ENCODE data around the gene MIR17HG.

The MIR17HG gene

DNA sequence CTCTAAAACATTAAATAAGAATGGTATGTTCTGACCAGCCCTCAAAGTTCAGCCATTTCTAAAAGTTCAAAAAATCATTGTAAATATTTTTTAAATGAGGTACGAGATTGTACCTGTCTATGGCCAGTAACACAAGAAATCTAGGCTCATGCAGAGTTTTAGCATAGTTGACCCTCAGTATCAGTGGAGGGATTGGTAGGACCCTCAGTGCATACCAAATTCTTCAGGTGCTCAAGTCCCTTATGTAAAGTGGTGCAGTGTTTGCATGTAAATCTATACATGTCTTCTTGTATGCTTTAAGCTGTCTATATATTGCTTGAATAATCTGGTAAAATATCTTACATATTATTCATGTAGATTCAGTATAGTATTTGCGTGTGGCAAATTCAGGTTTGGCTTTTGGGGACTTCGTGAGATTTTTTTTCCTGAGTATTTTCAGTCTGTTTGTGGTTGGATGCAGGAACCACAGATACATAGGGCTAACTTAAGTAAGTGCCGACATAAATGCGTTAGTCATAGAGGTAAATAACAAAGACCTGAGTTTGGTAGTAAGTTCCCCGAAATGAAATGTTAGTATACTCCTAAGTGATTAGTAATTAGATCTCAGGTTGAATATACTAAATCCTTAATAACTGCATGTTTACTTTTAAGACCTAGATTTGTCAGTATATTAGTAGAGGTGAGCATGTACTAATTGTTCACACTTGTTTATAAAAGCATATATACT lies 7.8 kb downstream of the MIR17HG start:
- H3K36me3 ChIP-seq (ENCODE audit: low read length), result peaks cover 72% of the 10 kb centered on the region
- peaks cover 34% of the 10 kb centered on the region for H3K79me2 ChIP-seq (ENCODE audit: insufficient read depth, low read length)
- H3K4me2 ChIP-seq (ENCODE audit: low read depth, low read length, poor library complexity, severe bottlenecking), result no peak overlapping the region

DNA sequence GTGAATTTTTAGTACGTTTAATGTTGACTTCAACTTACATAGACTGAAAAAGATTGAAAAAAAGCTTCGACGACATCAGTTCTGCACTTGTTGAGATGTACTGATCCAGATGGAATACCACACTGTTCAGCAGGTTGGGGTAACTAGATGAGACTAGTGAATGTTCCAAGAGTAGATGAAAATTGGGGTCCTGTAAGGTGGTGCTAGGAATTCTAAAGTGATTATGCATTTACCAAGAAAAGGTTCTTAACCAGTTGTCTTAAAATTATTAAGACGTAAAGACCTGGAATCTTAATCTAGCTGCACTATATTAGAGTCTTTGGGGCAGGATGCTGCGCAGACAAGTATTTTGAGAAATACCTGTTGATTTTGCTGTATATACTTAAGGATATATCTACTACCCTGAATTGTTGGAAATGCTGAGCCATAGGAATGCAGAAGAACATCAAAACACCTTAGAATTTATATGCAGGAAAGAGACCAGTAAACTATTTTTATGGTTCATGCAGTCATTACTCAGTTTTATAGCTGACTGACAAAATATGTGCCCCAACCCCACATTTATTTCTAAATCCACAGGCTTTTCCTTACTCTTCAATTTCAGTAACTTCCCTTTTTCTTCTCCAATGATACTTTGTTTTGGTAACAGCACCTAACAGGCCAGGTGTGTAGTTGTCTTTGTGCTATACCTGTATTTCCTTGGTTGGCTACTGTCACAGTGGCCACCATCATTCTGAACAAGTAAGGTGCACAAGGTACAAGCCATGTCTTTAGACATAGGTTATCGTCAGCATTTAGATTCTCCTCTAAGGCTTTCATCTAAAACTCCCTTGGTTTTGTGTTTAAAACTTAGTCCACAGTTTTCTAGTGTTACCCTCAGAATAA lies 8.6 kb downstream of the MIR17HG start:
- H3K27ac ChIP-seq (ENCODE audit: low read depth, low read length), result no peak overlapping the region
- no peaks in the 10 kb centered on the region for H3K27me3 ChIP-seq (ENCODE audit: low read length)
- peaks cover 99% of the 10 kb centered on the region for H3F3A ChIP-seq (ENCODE audit: insufficient read depth)
- H3K79me2 ChIP-seq (ENCODE audit: insufficient read depth, low read length), result peaks cover 26% of the 10 kb centered on the region
- no peak overlapping the region for H3K9ac ChIP-seq (ENCODE audit: low read length)
- H3K4me3 ChIP-seq (ENCODE audit: insufficient read depth, low read length, poor library complexity, severe bottlenecking), result no peak overlapping the region
- H3K4me2 ChIP-seq (ENCODE audit: low read depth, low read length, poor library complexity, severe bottlenecking), result no peak overlapping the region
- no peaks in the 10 kb centered on the region for H3K9me2 ChIP-seq (replicated peaks; ENCODE audit: insufficient read depth, low read length)
- no peak for TF ChIP-seq EZH2phosphoT487 (conservative IDR thresholded peaks at IDR 0.05; ENCODE audit: low read length)
- TF ChIP-seq, protein P1, sequence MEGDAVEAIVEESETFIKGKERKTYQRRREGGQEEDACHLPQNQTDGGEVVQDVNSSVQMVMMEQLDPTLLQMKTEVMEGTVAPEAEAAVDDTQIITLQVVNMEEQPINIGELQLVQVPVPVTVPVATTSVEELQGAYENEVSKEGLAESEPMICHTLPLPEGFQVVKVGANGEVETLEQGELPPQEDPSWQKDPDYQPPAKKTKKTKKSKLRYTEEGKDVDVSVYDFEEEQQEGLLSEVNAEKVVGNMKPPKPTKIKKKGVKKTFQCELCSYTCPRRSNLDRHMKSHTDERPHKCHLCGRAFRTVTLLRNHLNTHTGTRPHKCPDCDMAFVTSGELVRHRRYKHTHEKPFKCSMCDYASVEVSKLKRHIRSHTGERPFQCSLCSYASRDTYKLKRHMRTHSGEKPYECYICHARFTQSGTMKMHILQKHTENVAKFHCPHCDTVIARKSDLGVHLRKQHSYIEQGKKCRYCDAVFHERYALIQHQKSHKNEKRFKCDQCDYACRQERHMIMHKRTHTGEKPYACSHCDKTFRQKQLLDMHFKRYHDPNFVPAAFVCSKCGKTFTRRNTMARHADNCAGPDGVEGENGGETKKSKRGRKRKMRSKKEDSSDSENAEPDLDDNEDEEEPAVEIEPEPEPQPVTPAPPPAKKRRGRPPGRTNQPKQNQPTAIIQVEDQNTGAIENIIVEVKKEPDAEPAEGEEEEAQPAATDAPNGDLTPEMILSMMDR (IDR thresholded peaks at IDR 0.05; ENCODE audit: insufficient read depth, low read length, poor library complexity, severe bottlenecking), result no peak
- H3K9me3 ChIP-seq (ENCODE audit: insufficient read depth, low read length), result no peaks in the 10 kb centered on the region
- H4K20me1 ChIP-seq (ENCODE audit: low read depth, low read length), result peaks cover 57% of the 10 kb centered on the region
- H3K36me3 ChIP-seq (ENCODE audit: low read length), result peaks cover 64% of the 10 kb centered on the region
- H2AFZ ChIP-seq (ENCODE audit: low read depth, low read length, severe bottlenecking), result no peak overlapping the region

More for the DNA sequence above, 7.8 kb downstream of the MIR17HG start:
- H4K20me1 ChIP-seq (ENCODE audit: low read depth, low read length), result peaks cover 64% of the 10 kb centered on the region
- no peak overlapping the region for H3K4me3 ChIP-seq (ENCODE audit: insufficient read depth, low read length, poor library complexity, severe bottlenecking)
- no peaks in the 10 kb centered on the region for H3K9me3 ChIP-seq (ENCODE audit: insufficient read depth, low read length)
- TF ChIP-seq, protein P1 (IDR thresholded peaks at IDR 0.05; ENCODE audit: insufficient read depth, low read length, poor library complexity, severe bottlenecking), result no peak
- no peak for TF ChIP-seq EZH2phosphoT487 (conservative IDR thresholded peaks at IDR 0.05; ENCODE audit: low read length)
- H3F3A ChIP-seq (ENCODE audit: insufficient read depth), result peaks cover 99% of the 10 kb centered on the region
- H3K27ac ChIP-seq (ENCODE audit: low read depth, low read length), result no peak overlapping the region
- no peak overlapping the region for H2AFZ ChIP-seq (ENCODE audit: low read depth, low read length, severe bottlenecking)
- no peaks in the 10 kb centered on the region for H3K27me3 ChIP-seq (ENCODE audit: low read length)
- no peaks in the 10 kb centered on the region for H3K9me2 ChIP-seq (replicated peaks; ENCODE audit: insufficient read depth, low read length)
- H3K9ac ChIP-seq (ENCODE audit: low read length), result no peak overlapping the region

DNA sequence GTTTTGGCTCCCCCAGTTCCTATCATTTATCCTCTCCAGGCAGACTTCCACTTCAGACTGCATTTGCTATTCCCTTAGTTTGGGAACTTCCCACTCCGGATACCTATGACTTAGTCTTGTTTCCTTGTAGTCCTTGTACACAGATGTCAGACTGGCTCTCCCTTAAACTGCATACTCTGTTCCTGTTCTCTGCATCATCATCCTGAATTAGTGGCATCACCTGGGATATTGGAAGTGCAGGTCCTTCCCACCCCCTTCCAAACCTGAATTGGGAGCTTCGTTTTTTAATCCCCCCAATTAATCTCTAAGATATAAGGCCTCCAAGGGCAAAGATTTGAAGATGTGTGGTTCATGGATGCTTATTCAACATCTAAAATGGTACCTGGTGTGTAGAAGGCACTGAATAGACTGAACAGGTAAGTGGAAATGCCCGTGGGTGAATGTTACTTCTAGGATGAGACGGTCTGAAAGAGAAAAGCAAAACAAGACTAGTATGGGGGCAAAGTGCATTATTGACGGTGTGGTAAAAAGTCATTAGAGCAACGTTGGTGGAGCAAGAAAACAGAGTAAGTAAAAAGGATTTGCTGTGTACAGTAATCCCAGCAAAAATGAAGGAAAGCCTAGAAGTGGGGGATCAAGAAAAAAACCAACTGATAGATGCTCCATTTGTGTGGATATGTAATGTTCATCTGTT lies 9.6 kb downstream of the MIR17HG start:
- Histone ChIP-seq H3K9me3 (ENCODE audit: insufficient read depth, low read length) (no peaks in the 10 kb centered on the region), H3K4me3 (ENCODE audit: insufficient read depth, low read length, poor library complexity, severe bottlenecking) (no peak overlapping the region), H3K36me3 (ENCODE audit: low read length) (peaks cover 57% of the 10 kb centered on the region), H3K27me3 (ENCODE audit: low read length) (no peaks in the 10 kb centered on the region), H3K79me2 (ENCODE audit: insufficient read depth, low read length) (peaks cover 16% of the 10 kb centered on the region), H3F3A (ENCODE audit: insufficient read depth) (peaks cover 99% of the 10 kb centered on the region), H3K4me2 (ENCODE audit: low read depth, low read length, poor library complexity, severe bottlenecking) (no peak overlapping the region), H4K20me1 (ENCODE audit: low read depth, low read length) (peaks cover 47% of the 10 kb centered on the region), H3K27ac (ENCODE audit: low read depth, low read length) (peak overlapping the region; percentile 12; the same call in 1 of the 2 replicates), H3K9ac (ENCODE audit: low read length) (no peak overlapping the region), H3K9me2 (replicated peaks; ENCODE audit: insufficient read depth, low read length) (no peaks in the 10 kb centered on the region), H2AFZ (ENCODE audit: low read depth, low read length, severe bottlenecking) (no peak overlapping the region)
- TF ChIP-seq, protein P1 (IDR thresholded peaks at IDR 0.05; ENCODE audit: insufficient read depth, low read length, poor library complexity, severe bottlenecking), result no peak
- no peak for TF ChIP-seq EZH2phosphoT487 (conservative IDR thresholded peaks at IDR 0.05; ENCODE audit: low read length)

Measured in SU-DHL-6 (cell line).